A549 (cell line): ENCODE results near the gene MPHOSPH9.

Experiments
- HEYL ChIP-seq: fragments of 250-450 bp; sonication (Bioruptor Pico); IDR thresholded peaks from 2 replicates; pipeline ENCODE4 v1.8.0; 2021; ENCODE audit warnings: mild to moderate bottlenecking, moderate library complexity
- MYC ChIP-seq: IDR thresholded peaks from 2 replicates; pipeline ENCODE4 v1.6.1; 2012; ENCODE audit warnings: mild to moderate bottlenecking, inconsistent platforms, low read length, improper control_type of control experiment, borderline replicate concordance
- ZSCAN20 ChIP-seq: fragments of 250-450 bp; sonication (Bioruptor Pico); IDR thresholded peaks from 2 replicates; pipeline ENCODE4 v1.8.0; 2022; ENCODE audit warnings: mild to moderate bottlenecking, moderate library complexity
- TF ChIP-seq, protein P1 (sequence below): fragments of 200-600 bp; sonication (generic); IDR thresholded peaks from 2 replicates; pipeline ENCODE4 v1.6.1; 2016; ENCODE audit warnings: antibody characterized with exemption, mild to moderate bottlenecking, moderate library complexity

DNA sequence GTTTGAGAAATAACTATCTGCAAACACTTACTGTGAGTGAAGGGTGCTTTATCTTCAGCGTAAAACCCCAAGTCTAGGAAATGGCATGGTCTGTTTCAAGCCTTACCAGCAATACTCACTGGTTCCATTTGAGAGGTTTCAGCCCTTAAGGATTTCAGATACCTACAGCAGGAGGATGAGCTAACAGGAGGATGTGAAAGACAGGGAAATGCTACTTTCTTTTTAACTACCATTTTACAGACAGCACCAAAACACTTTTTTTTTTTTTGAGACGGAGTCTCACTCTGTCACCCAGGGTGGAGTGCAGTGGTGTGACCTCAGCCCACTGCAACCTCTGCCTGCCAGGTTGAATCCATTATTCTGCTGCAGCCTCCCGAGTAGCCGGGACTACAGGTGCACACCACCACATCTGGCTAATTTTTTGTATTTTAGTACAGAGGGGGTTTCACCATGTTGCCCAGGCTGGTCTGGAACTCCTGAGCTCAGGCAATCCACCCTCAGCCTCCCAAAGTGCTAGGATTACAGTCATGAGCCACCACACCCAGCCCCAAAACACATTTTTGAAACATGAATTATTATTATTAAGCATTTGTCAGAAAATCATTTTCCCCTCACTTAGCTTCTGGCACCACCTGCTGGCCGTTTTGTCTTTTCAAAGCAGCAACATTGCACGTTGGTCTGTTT, 4.8 kb upstream of the MPHOSPH9 start:
- TF ChIP-seq ZSCAN20 (CRISPR knock-in tag), result no peak
- no peak for TF ChIP-seq MYC
- TF ChIP-seq, protein P1, sequence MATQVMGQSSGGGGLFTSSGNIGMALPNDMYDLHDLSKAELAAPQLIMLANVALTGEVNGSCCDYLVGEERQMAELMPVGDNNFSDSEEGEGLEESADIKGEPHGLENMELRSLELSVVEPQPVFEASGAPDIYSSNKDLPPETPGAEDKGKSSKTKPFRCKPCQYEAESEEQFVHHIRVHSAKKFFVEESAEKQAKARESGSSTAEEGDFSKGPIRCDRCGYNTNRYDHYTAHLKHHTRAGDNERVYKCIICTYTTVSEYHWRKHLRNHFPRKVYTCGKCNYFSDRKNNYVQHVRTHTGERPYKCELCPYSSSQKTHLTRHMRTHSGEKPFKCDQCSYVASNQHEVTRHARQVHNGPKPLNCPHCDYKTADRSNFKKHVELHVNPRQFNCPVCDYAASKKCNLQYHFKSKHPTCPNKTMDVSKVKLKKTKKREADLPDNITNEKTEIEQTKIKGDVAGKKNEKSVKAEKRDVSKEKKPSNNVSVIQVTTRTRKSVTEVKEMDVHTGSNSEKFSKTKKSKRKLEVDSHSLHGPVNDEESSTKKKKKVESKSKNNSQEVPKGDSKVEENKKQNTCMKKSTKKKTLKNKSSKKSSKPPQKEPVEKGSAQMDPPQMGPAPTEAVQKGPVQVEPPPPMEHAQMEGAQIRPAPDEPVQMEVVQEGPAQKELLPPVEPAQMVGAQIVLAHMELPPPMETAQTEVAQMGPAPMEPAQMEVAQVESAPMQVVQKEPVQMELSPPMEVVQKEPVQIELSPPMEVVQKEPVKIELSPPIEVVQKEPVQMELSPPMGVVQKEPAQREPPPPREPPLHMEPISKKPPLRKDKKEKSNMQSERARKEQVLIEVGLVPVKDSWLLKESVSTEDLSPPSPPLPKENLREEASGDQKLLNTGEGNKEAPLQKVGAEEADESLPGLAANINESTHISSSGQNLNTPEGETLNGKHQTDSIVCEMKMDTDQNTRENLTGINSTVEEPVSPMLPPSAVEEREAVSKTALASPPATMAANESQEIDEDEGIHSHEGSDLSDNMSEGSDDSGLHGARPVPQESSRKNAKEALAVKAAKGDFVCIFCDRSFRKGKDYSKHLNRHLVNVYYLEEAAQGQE, result no peak
- TF ChIP-seq HEYL, result no peak
